BLaER1 (cell line): Measurements from ENCODE around the gene RNF13.

ENCODE experiments used
- H3K27ac ChIP-seq: shearing (Covaris generic); formaldehyde crosslinking; 2 replicates; pipeline ENCODE4 v1.8.1; 2022
- H3K27me3 ChIP-seq: shearing (Covaris generic); formaldehyde crosslinking; 2 replicates; pipeline ENCODE4 v1.8.1; 2022
- H3K36me3 ChIP-seq: shearing (Covaris generic); formaldehyde crosslinking; 2 replicates; pipeline ENCODE4 v1.8.1; 2022
- H3K4me1 ChIP-seq: shearing (Covaris generic); formaldehyde crosslinking; 2 replicates; pipeline ENCODE4 v1.8.1; 2022
- H3K4me2 ChIP-seq: shearing (Covaris generic); formaldehyde crosslinking; 2 replicates; pipeline ENCODE4 v1.8.1; 2022
- H3K4me3 ChIP-seq: shearing (Covaris generic); formaldehyde crosslinking; 2 replicates; pipeline ENCODE4 v1.8.1; 2022
- H3K9ac ChIP-seq: shearing (Covaris generic); formaldehyde crosslinking; 2 replicates; pipeline ENCODE4 v1.8.1; 2022
- H3K9me3 ChIP-seq: shearing (Covaris generic); formaldehyde crosslinking; 2 replicates; pipeline ENCODE4 v1.8.1; 2022
- H4K20me1 ChIP-seq: shearing (Covaris generic); formaldehyde crosslinking; 2 replicates; pipeline ENCODE4 v1.8.1; 2022
- Cebpa-rat ChIP-seq: shearing (Covaris generic); IDR thresholded peaks from 2 replicates; pipeline ENCODE4 v1.8.1; 2022

Gene RNF13

GRCh38 chr3:149886957-149887356, 73.9 kb downstream of the RNF13 start:
- Histone ChIP-seq H3K4me2 (no peak overlapping the region), H4K20me1 (no peaks in the 10 kb centered on the region), H3K4me1 (no peaks in the 10 kb centered on the region), H3K27me3 (no peaks in the 10 kb centered on the region), H3K9me3 (0 out of 2 replicates have a peak, but pooled peaks cover 5% of the 10 kb centered on the region), H3K9ac (no peak overlapping the region), H3K27ac (no peak overlapping the region), H3K36me3 (peaks cover 22% of the 10 kb centered on the region; the same call in 1 of the 2 replicates), H3K4me3 (no peak overlapping the region)
- TF ChIP-seq Cebpa-rat, result no peak

DNA sequence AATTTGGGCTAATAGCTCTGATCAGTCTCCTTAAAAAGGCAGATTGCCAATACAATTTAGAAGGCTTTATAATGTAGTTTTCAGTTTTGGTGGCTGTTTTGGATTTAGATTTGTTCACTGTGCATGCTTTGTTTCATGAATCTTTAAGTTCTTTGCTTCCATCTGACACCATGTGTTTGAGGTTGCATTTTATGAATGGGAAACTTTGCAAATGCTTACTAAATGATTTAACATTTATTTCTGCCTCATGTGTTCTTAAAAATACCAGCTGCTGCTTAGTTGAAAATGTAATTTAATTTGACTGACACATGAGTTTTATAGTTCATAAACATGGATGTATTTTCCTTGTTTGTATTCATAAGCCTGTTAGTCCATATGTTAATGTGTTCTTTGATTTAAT, 78.6 kb downstream of the RNF13 start:
- Histone ChIP-seq H3K9ac (no peak overlapping the region), H3K4me3 (no peak overlapping the region), H3K27me3 (no peaks in the 10 kb centered on the region), H3K9me3 (no peaks in the 10 kb centered on the region), H3K4me2 (no peak overlapping the region), H3K4me1 (no peaks in the 10 kb centered on the region), H3K36me3 (peaks cover 23% of the 10 kb centered on the region; the same call in 1 of the 2 replicates), H3K27ac (no peak overlapping the region), H4K20me1 (peaks cover 10% of the 10 kb centered on the region; the same call in 1 of the 2 replicates)
- no peak for TF ChIP-seq Cebpa-rat

GRCh38 chr3:149892371-149892770, 79.4 kb downstream of the RNF13 start:
- Histone ChIP-seq H3K27ac (no peak overlapping the region), H3K9ac (no peak overlapping the region), H3K4me1 (no peaks in the 10 kb centered on the region), H4K20me1 (peaks cover 10% of the 10 kb centered on the region; the same call in 1 of the 2 replicates), H3K4me2 (no peak overlapping the region), H3K36me3 (peaks cover 19% of the 10 kb centered on the region; the same call in 1 of the 2 replicates), H3K9me3 (no peaks in the 10 kb centered on the region), H3K4me3 (no peak overlapping the region), H3K27me3 (no peaks in the 10 kb centered on the region)
- no peak for TF ChIP-seq Cebpa-rat

DNA sequence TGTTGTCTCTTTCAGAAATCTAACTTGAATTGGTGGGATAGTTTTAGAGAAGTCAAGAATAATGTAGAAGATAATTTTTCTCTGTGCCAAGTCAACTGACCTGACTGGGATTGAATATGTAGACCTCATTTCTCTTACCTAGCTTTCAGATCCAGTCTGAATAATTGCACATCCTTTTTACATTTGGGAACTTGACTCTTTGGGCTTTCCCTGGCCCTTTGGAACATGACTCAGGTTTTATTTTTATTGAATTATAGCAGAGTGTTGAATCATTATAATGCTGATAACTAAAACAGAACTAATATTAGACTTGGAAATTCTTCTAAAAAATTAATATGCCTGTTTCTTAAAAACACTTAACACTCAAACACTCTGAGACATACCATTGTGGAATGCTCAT, 81.2 kb downstream of the RNF13 start:
- no peak for TF ChIP-seq Cebpa-rat
- H4K20me1 ChIP-seq, result peaks cover 10% of the 10 kb centered on the region; the same call in 1 of the 2 replicates
- no peak overlapping the region for H3K27ac ChIP-seq
- no peak overlapping the region for H3K4me3 ChIP-seq
- H3K4me2 ChIP-seq, result no peak overlapping the region
- H3K36me3 ChIP-seq, result peaks cover 23% of the 10 kb centered on the region
- no peaks in the 10 kb centered on the region for H3K4me1 ChIP-seq
- H3K9me3 ChIP-seq, result no peaks in the 10 kb centered on the region
- no peak overlapping the region for H3K9ac ChIP-seq
- no peaks in the 10 kb centered on the region for H3K27me3 ChIP-seq

- Histone ChIP-seq H3K27ac (no peak overlapping the region), H3K4me3 (no peak overlapping the region), H3K27me3 (no peaks in the 10 kb centered on the region), H3K36me3 (peaks cover 14% of the 10 kb centered on the region), H3K9ac (no peak overlapping the region), H4K20me1 (peaks cover 10% of the 10 kb centered on the region; the same call in 1 of the 2 replicates), H3K4me1 (no peaks in the 10 kb centered on the region), H3K4me2 (no peak overlapping the region), H3K9me3 (no peaks in the 10 kb centered on the region)
- TF ChIP-seq Cebpa-rat, result no peak
These were observed 82.3 kb downstream of the RNF13 start for GRCh38 chr3:149895339-149895738.

GRCh38 chr3:149895769-149896168, 82.8 kb downstream of the RNF13 start:
- Histone ChIP-seq H3K27ac (no peak overlapping the region), H3K9ac (no peak overlapping the region), H3K4me3 (no peak overlapping the region), H4K20me1 (peaks cover 10% of the 10 kb centered on the region; the same call in 1 of the 2 replicates), H3K36me3 (peaks cover 12% of the 10 kb centered on the region), H3K9me3 (no peaks in the 10 kb centered on the region), H3K4me2 (no peak overlapping the region), H3K4me1 (no peaks in the 10 kb centered on the region), H3K27me3 (no peaks in the 10 kb centered on the region)
- TF ChIP-seq Cebpa-rat, result no peak

DNA sequence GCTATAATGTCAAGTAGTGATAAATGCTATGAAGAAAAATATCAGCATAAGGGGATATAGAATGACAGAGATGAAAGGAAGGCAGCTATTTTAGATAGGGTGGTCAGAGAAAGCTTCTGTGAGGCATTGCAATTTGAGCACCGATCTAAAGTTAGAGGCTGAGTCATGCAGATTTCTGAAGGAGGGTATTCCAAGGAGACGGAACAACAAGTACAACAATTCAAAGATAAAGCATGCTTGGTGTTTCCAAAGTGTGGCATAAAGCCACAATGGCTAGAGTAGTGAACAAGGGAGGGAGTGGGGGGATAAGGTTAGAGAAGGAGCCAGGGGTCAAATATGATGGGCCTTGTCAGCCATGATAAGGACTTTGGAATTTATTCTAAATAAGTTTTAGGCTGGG, 85.8 kb downstream of the RNF13 start:
- H3K4me2 ChIP-seq, result no peak overlapping the region
- H3K27me3 ChIP-seq, result no peaks in the 10 kb centered on the region
- peaks cover 12% of the 10 kb centered on the region for H3K36me3 ChIP-seq
- H3K4me1 ChIP-seq, result no peaks in the 10 kb centered on the region
- no peaks in the 10 kb centered on the region for H3K9me3 ChIP-seq
- no peak overlapping the region for H3K27ac ChIP-seq
- no peak for TF ChIP-seq Cebpa-rat
- H3K9ac ChIP-seq, result no peak overlapping the region
- no peaks in the 10 kb centered on the region for H4K20me1 ChIP-seq
- H3K4me3 ChIP-seq, result no peak overlapping the region

GRCh38 chr3:149900322-149900721, 87.3 kb downstream of the RNF13 start:
- H3K27me3 ChIP-seq, result no peaks in the 10 kb centered on the region
- no peak overlapping the region for H3K4me3 ChIP-seq
- no peak overlapping the region for H3K9ac ChIP-seq
- H3K9me3 ChIP-seq, result no peaks in the 10 kb centered on the region
- no peak overlapping the region for H3K27ac ChIP-seq
- no peak for TF ChIP-seq Cebpa-rat
- H3K4me2 ChIP-seq, result no peak overlapping the region
- H3K4me1 ChIP-seq, result no peaks in the 10 kb centered on the region
- peaks cover 12% of the 10 kb centered on the region for H3K36me3 ChIP-seq
- no peaks in the 10 kb centered on the region for H4K20me1 ChIP-seq

DNA sequence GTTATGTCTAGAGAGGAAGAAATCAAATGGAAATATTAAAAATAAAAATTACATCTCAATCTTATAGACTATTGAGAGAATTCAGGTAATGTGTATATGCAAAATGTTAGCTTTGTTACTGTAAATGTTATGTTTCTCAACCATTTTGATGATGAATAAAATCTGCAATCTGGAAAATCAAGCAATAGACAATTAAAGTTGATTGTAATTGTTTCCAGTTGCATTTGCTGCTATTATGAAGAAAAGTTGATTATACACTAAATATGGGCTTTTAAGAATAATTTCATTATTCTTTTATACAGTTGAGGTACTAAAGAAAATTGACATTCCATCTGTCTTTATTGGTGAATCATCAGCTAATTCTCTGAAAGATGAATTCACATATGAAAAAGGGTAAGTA, 88.8 kb downstream of the RNF13 start:
- Histone ChIP-seq H3K36me3 (peaks cover 8% of the 10 kb centered on the region; the same call in 1 of the 2 replicates), H3K9me3 (no peaks in the 10 kb centered on the region), H3K4me2 (no peak overlapping the region), H3K4me3 (no peak overlapping the region), H3K27me3 (no peaks in the 10 kb centered on the region), H3K4me1 (no peaks in the 10 kb centered on the region), H3K27ac (no peak overlapping the region), H4K20me1 (no peaks in the 10 kb centered on the region), H3K9ac (no peak overlapping the region)
- no peak for TF ChIP-seq Cebpa-rat

DNA sequence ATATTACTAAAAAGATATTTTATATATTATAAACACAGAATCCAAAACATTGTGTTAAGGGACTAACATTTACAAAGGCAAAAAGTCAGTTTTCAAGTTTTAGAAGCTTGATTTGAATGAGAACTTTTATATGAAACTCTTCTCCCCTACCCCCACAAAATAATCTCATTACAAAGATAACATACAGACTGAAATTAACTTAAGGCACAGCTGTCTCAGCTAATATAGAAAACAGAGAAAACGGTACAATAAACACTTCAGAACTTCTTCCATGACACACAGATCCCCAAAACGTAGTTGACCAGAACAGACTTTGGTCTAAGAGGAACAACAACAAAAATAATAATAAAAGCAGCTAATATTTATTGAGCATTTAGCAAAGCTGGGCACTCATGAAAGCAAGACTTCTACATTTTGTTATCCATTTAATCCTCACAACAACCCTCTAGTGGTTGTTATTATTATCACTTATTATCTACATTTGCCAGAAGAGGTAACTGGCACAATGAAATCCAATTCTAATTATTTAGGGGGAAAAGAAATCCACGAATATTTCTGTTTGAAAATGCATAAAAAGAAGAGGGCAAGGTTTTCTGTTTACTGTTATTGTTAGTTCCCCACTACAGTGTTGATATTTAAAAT, 89.6 kb downstream of the RNF13 start:
- TF ChIP-seq Cebpa-rat, result no peak

More for the DNA sequence above, 89.6 kb downstream of the RNF13 start:
- Histone ChIP-seq H3K9ac (no peak overlapping the region), H3K36me3 (peaks cover 7% of the 10 kb centered on the region; the same call in 1 of the 2 replicates), H3K4me1 (no peaks in the 10 kb centered on the region), H3K27me3 (no peaks in the 10 kb centered on the region), H3K4me3 (no peak overlapping the region), H3K9me3 (no peaks in the 10 kb centered on the region), H3K27ac (no peak overlapping the region), H3K4me2 (no peak overlapping the region), H4K20me1 (no peaks in the 10 kb centered on the region)
